MM.1S (cell line): ENCODE measurements around the gene MTMR2.

ENCODE experiments used
- DNase-seq: peaks from one replicate; pipeline ENCODE4 v3.0.0-alpha.2; 2015
- H2AFZ ChIP-seq: fragments of 300-600 bp; sonication (generic); 2 replicates; pipeline ENCODE4 v1.6.0; 2016; ENCODE audit warnings: antibody characterized with exemption, low read length
- H3F3A ChIP-seq: fragments of 300-600 bp; sonication (generic); 2 replicates; pipeline ENCODE4 v1.6.1; 2016; ENCODE audit warnings: mild to moderate bottlenecking, antibody characterized with exemption, low read length, moderate library complexity, mixed read lengths; ENCODE audit not compliant: insufficient read depth
- H3K27ac ChIP-seq: fragments of 300-600 bp; sonication (generic); 2 replicates; pipeline ENCODE4 v1.5.1; 2016; ENCODE audit warnings: mild to moderate bottlenecking, low read length
- H3K27me3 ChIP-seq: fragments of 300-600 bp; sonication (generic); replicated peaks from 2 replicates; pipeline ENCODE4 v1.6.0; 2016; ENCODE audit warnings: low read length; ENCODE audit not compliant: insufficient read depth
- H3K36me3 ChIP-seq: fragments of 300-600 bp; sonication (generic); replicated peaks from 2 replicates; pipeline ENCODE4 v1.6.1; 2016; ENCODE audit warnings: mild to moderate bottlenecking, low read length, mixed read lengths; ENCODE audit not compliant: insufficient read depth
- H3K4me1 ChIP-seq: fragments of 300-600 bp; sonication (generic); 2 replicates; pipeline ENCODE4 v1.6.1; 2016; ENCODE audit warnings: low read length, mixed read lengths
- H3K4me2 ChIP-seq: fragments of 300-600 bp; sonication (generic); 2 replicates; pipeline ENCODE4 v1.6.0; 2016; ENCODE audit warnings: low read depth, low read length
- H3K4me3 ChIP-seq: fragments of 300-600 bp; sonication (generic); 2 replicates; pipeline ENCODE4 v1.5.1; 2016; ENCODE audit warnings: low read length, mixed read lengths
- H3K79me2 ChIP-seq: fragments of 300-600 bp; sonication (generic); 2 replicates; pipeline ENCODE4 v1.6.1; 2016; ENCODE audit warnings: mixed run types, low read length, mixed read lengths
- H3K9ac ChIP-seq: fragments of 300-600 bp; sonication (generic); 2 replicates; pipeline ENCODE4 v1.6.1; 2016; ENCODE audit warnings: low read length, mixed read lengths
- H3K9me2 ChIP-seq: fragments of 300-600 bp; sonication (generic); replicated peaks from 2 replicates; pipeline ENCODE4 v1.6.1; 2016; ENCODE audit warnings: mild to moderate bottlenecking, low read length, mixed read lengths; ENCODE audit not compliant: insufficient read depth
- H3K9me3 ChIP-seq: fragments of 300-600 bp; sonication (generic); replicated peaks from 2 replicates; pipeline ENCODE4 v1.6.1; 2016; ENCODE audit warnings: mild to moderate bottlenecking, low read length, mixed read lengths; ENCODE audit not compliant: insufficient read depth
- H4K20me1 ChIP-seq: fragments of 300-600 bp; sonication (generic); 2 replicates; pipeline ENCODE4 v1.6.1; 2016; ENCODE audit warnings: mild to moderate bottlenecking, low read length, moderate library complexity, mixed read lengths; ENCODE audit not compliant: insufficient read depth
- EZH2 ChIP-seq: fragments of 300-600 bp; sonication (generic); optimal IDR thresholded peaks from 2 replicates; pipeline ENCODE3; 2017; ENCODE audit warnings: low read depth, mild to moderate bottlenecking, antibody characterized with exemption, low read length, mixed read lengths
- EZH2phosphoT487 ChIP-seq: fragments of 300-600 bp; sonication (generic); IDR thresholded peaks from 2 replicates; pipeline ENCODE4 v1.6.1; 2018; ENCODE audit warnings: antibody characterized with exemption, low read length
- TF ChIP-seq, protein P1 (sequence below): fragments of 300-600 bp; sonication (generic); IDR thresholded peaks from 2 replicates; pipeline ENCODE4 v1.5.1; 2016; ENCODE audit warnings: antibody characterized with exemption, low read length, mixed read lengths

MTMR2 gene

DNA sequence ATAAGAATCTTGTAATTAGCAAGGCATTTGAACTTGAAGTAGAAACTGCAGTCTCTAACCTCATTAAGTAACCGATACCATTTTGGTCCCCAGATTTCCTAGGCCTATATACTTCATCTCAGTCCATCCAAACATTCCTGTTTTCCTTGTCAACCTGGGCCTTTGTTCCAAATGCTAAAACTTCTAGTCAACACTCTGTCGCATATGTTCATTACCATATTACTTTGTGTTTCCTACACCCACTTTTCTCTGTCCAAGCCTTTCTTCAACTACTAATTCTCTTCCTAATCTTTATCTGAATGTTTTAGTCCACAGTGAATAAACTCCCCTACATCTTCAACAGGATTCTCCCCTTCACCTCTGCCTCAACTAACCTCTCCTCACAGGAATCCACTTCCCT is 31.4 kb downstream of the MTMR2 start:
- Histone ChIP-seq H3K9me3 (no peaks in the 10 kb centered on the region), H3K79me2 (no peaks in the 10 kb centered on the region), H3K4me3 (no peak overlapping the region), H3K27me3 (no peaks in the 10 kb centered on the region), H4K20me1 (no peaks in the 10 kb centered on the region), H3K4me1 (no peaks in the 10 kb centered on the region), H3K9ac (no peak overlapping the region), H3K27ac (no peak overlapping the region), H2AFZ (no peak overlapping the region), H3F3A (no peaks in the 10 kb centered on the region), H3K9me2 (no peaks in the 10 kb centered on the region), H3K4me2 (no peak overlapping the region), H3K36me3 (no peaks in the 10 kb centered on the region)
- DNase-seq, result no peak
- TF ChIP-seq, protein P1, sequence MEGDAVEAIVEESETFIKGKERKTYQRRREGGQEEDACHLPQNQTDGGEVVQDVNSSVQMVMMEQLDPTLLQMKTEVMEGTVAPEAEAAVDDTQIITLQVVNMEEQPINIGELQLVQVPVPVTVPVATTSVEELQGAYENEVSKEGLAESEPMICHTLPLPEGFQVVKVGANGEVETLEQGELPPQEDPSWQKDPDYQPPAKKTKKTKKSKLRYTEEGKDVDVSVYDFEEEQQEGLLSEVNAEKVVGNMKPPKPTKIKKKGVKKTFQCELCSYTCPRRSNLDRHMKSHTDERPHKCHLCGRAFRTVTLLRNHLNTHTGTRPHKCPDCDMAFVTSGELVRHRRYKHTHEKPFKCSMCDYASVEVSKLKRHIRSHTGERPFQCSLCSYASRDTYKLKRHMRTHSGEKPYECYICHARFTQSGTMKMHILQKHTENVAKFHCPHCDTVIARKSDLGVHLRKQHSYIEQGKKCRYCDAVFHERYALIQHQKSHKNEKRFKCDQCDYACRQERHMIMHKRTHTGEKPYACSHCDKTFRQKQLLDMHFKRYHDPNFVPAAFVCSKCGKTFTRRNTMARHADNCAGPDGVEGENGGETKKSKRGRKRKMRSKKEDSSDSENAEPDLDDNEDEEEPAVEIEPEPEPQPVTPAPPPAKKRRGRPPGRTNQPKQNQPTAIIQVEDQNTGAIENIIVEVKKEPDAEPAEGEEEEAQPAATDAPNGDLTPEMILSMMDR, result no peak
- TF ChIP-seq EZH2 (no peak), EZH2phosphoT487 (no peak)

GRCh38 chr11:95891423-95892170 is 32.3 kb downstream of the MTMR2 start:
- no peaks in the 10 kb centered on the region for H3F3A ChIP-seq
- no peaks in the 10 kb centered on the region for H4K20me1 ChIP-seq
- H3K4me1 ChIP-seq, result no peaks in the 10 kb centered on the region
- TF ChIP-seq EZH2phosphoT487 (no peak), EZH2 (no peak)
- TF ChIP-seq, protein P1, result no peak
- no peak overlapping the region for H2AFZ ChIP-seq
- H3K4me3 ChIP-seq, result no peak overlapping the region
- no peaks in the 10 kb centered on the region for H3K9me2 ChIP-seq
- H3K9me3 ChIP-seq, result no peaks in the 10 kb centered on the region
- no peak overlapping the region for H3K9ac ChIP-seq
- no peaks in the 10 kb centered on the region for H3K79me2 ChIP-seq
- no peak overlapping the region for H3K4me2 ChIP-seq
- no peaks in the 10 kb centered on the region for H3K27me3 ChIP-seq
- no peak for DNase-seq
- no peaks in the 10 kb centered on the region for H3K36me3 ChIP-seq
- H3K27ac ChIP-seq, result no peak overlapping the region

- H3K36me3 ChIP-seq, result no peaks in the 10 kb centered on the region
- H3K9me3 ChIP-seq, result no peaks in the 10 kb centered on the region
- no peaks in the 10 kb centered on the region for H4K20me1 ChIP-seq
- no peaks in the 10 kb centered on the region for H3K27me3 ChIP-seq
- H3K4me2 ChIP-seq, result no peak overlapping the region
- TF ChIP-seq, protein P1, result no peak
- no peak for TF ChIP-seq EZH2phosphoT487
- TF ChIP-seq EZH2, result no peak
- no peak overlapping the region for H3K9ac ChIP-seq
- no peak overlapping the region for H3K4me3 ChIP-seq
- H3F3A ChIP-seq, result no peaks in the 10 kb centered on the region
- DNase-seq, result no peak
- H3K9me2 ChIP-seq, result no peaks in the 10 kb centered on the region
- H3K79me2 ChIP-seq, result no peaks in the 10 kb centered on the region
- no peaks in the 10 kb centered on the region for H3K4me1 ChIP-seq
- no peak overlapping the region for H2AFZ ChIP-seq
- no peak overlapping the region for H3K27ac ChIP-seq
These were observed 35.1 kb downstream of the MTMR2 start for GRCh38 chr11:95888852-95889251.
